PC-9 (cell line): ENCODE measurements around the gene CCR3. TPM values are rescaled to one million over a fixed set of nuclear protein-coding genes. Genes with fewer than 3 reads are reported as not detected.

Experiments used
- Bru-seq: library from RNA; stranded (reverse); fragments of 400-500 nt; gene quantifications from one replicate; lab custom pipeline; 2021; lab: Mats Ljungman, UMichigan
- BruChase-seq, 2 experiments: library from RNA; stranded (reverse); fragments of 400-500 nt; gene quantifications; one replicate each; lab custom pipeline; 2021; lab: Mats Ljungman, UMichigan
- BruUV-seq: library from RNA; stranded (reverse); fragments of 400-500 nt; replicated peaks from 2 replicates; lab custom pipeline; 2021; lab: Mats Ljungman, UMichigan
- CTCF ChIA-PET: fragments of 300-600 bp; sonication (Branson Sonifier 250); formaldehyde crosslinking; loops from one replicate; lab custom pipeline; 2022; ENCODE audit warnings: antibody characterized with exemption; lab: Charles Lee
- POLR2A ChIA-PET: fragments of 300-600 bp; sonication (Branson Sonifier 250); formaldehyde crosslinking; loops from one replicate; lab custom pipeline; 2022; ENCODE audit warnings: antibody characterized with exemption; ENCODE audit not compliant: unreplicated experiment; lab: Charles Lee
- DNase-seq, 2 experiments: peaks; one replicate each; pipeline versions ENCODE4 v3.0.0 to v3.0.0-alpha.2; 2015 to 2022; ENCODE audit warnings: mixed read lengths in 1 of 2
- H2AFZ ChIP-seq: fragments of 200-600 bp; sonication (generic); 2 replicates; pipeline ENCODE4 v1.8.1; 2017; ENCODE audit warnings: antibody characterized with exemption
- H3F3A ChIP-seq: fragments of 200-600 bp; sonication (generic); 2 replicates; pipeline ENCODE4 v1.8.1; 2017; ENCODE audit warnings: antibody characterized with exemption, mild to moderate bottlenecking, low read depth; ENCODE audit not compliant: insufficient read depth
- H3K27ac ChIP-seq: fragments of 200-600 bp; sonication (generic); 2 replicates; pipeline ENCODE4 v1.6.1; 2016; ENCODE audit warnings: mixed run types
- H3K27me3 ChIP-seq: fragments of 200-600 bp; sonication (generic); 2 replicates; pipeline ENCODE4 v1.6.1; 2016; ENCODE audit warnings: low read depth, mixed run types; ENCODE audit not compliant: insufficient read depth
- H3K36me3 ChIP-seq: fragments of 200-600 bp; sonication (generic); 2 replicates; pipeline ENCODE4 v1.6.1; 2016; ENCODE audit warnings: low read depth, mixed run types
- H3K4me1 ChIP-seq: fragments of 200-600 bp; sonication (generic); replicated peaks from 2 replicates; pipeline ENCODE4 v1.6.1; 2016; ENCODE audit warnings: mixed run types; ENCODE audit not compliant: insufficient read depth
- H3K4me2 ChIP-seq: fragments of 200-600 bp; sonication (generic); 2 replicates; pipeline ENCODE4 v1.6.1; 2017; ENCODE audit warnings: mixed run types
- H3K4me3 ChIP-seq: fragments of 200-600 bp; sonication (generic); 2 replicates; pipeline ENCODE4 v1.6.1; 2016; ENCODE audit warnings: mixed run types
- H3K79me2 ChIP-seq: fragments of 200-600 bp; sonication (generic); 2 replicates; pipeline ENCODE4 v1.6.1; 2017; ENCODE audit warnings: low read depth, mixed run types
- H3K9me2 ChIP-seq: fragments of 200-600 bp; sonication (generic); 2 replicates; pipeline ENCODE4 v1.8.1; 2017; ENCODE audit warnings: mild to moderate bottlenecking; ENCODE audit not compliant: insufficient read depth
- H3K9me3 ChIP-seq: fragments of 200-600 bp; sonication (generic); 2 replicates; pipeline ENCODE4 v1.8.1; 2016; ENCODE audit warnings: low read depth; ENCODE audit not compliant: insufficient read depth
- H4K20me1 ChIP-seq: fragments of 200-600 bp; sonication (generic); 2 replicates; pipeline ENCODE4 v1.8.1; 2017; ENCODE audit not compliant: insufficient read depth
- EZH2 ChIP-seq: fragments of 200-600 bp; sonication (generic); IDR thresholded peaks from 2 replicates; pipeline ENCODE4 v1.8.0; 2017; ENCODE audit warnings: antibody characterized with exemption, low read depth
- intact Hi-C: fragments of 100-400 bp; cut with micrococcal nuclease; formaldehyde crosslinking; loops from one replicate; pipeline ENCODE4 v1.10.0; 2022; ENCODE audit not compliant: unreplicated experiment
- long read RNA-seq: library from polyadenylated mRNA; stranded (forward); transcript quantifications from one replicate; pipeline ENCODE4 v2.0.0, GENCODE V29; 2022
- total RNA-seq: library from RNA; stranded (reverse); gene quantifications from 2 replicates; pipeline ENCODE4 v1.2.3, GENCODE V29; 2021
- TF ChIP-seq, protein P1 (sequence below): fragments of 200-600 bp; sonication (generic); conservative IDR thresholded peaks from 2 replicates; pipeline ENCODE4 v1.6.1; 2017; ENCODE audit warnings: mixed run types, antibody characterized with exemption, mild to moderate bottlenecking, moderate library complexity

Gene CCR3
- total RNA-seq, result 1.7 and 3.1 TPM in 2 replicates
- percentile 66 among the genes with signal in this experiment for Bru-seq, nascent RNA
- percentile 72 among the genes with signal in this experiment for BruChase-seq, experiment 1, labeled RNA remaining after a 2-hour chase
- percentile 51 among the genes with signal in this experiment for BruChase-seq, experiment 2, labeled RNA remaining after a 6-hour chase
- long read RNA-seq, partial matches to known transcripts, result 0 of 42 reads
- long read RNA-seq, other reads (novel, unspliced or antisense), result 40 of 42 reads

DNA sequence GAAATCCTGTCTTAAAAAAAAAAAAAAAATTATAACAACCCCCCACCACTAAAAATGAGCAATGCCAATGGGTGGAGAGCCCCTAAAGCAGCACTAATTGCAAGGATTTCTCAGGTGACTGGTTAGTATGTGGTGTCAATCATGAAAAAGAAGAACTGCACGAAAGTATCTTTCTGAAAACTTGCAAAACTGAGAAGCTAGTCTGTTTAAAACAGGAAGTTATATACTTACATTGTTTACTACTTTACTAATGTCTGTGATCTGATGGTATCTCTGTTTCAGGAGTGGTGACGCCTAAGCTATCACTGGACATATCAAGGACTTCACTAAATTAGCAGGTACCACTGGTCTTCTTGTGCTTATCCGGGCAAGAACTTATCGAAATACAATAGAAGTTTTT, at the start of gene CCR3:
CCR3 (plus strand) TSS at position 341 of the 400 bp plus-strand sequence. CDS start 22,699 bp downstream, outside the sequence.
- Histone ChIP-seq H3K27ac (peak within 1 kb of the TSS; percentile 31; the same call in 1 of the 2 replicates), H3K79me2 (no peaks in the 10 kb centered on the region), H3K4me3 (no peak within 1 kb of the TSS), H2AFZ (no peak within 1 kb of the TSS), H3K9me2 (no peaks in the 10 kb centered on the region), H3K27me3 (no peaks in the 10 kb centered on the region), H4K20me1 (no peaks in the 10 kb centered on the region), H3K9me3 (no peaks in the 10 kb centered on the region), H3K36me3 (no peaks in the 10 kb centered on the region), H3F3A (peaks cover 9% of the 10 kb centered on the region; the same call in 1 of the 2 replicates), H3K4me2 (no peak within 1 kb of the TSS), H3K4me1 (peaks cover 22% of the 10 kb centered on the region)
- ChIA-PET POLR2A (no interaction called here), CTCF (interaction anchor here (0.7 kb wide), 1 partner anchor 8 kb away, joined by 3 read pairs; no protein-coding TSS in a partner anchor)
- BruUV-seq, result no TSS peak
- DNase-seq, result no peak
- TF ChIP-seq EZH2, result no peak
- TF ChIP-seq, protein P1, sequence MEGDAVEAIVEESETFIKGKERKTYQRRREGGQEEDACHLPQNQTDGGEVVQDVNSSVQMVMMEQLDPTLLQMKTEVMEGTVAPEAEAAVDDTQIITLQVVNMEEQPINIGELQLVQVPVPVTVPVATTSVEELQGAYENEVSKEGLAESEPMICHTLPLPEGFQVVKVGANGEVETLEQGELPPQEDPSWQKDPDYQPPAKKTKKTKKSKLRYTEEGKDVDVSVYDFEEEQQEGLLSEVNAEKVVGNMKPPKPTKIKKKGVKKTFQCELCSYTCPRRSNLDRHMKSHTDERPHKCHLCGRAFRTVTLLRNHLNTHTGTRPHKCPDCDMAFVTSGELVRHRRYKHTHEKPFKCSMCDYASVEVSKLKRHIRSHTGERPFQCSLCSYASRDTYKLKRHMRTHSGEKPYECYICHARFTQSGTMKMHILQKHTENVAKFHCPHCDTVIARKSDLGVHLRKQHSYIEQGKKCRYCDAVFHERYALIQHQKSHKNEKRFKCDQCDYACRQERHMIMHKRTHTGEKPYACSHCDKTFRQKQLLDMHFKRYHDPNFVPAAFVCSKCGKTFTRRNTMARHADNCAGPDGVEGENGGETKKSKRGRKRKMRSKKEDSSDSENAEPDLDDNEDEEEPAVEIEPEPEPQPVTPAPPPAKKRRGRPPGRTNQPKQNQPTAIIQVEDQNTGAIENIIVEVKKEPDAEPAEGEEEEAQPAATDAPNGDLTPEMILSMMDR, result no peak
- intact Hi-C loops, result no loop called here

DNA sequence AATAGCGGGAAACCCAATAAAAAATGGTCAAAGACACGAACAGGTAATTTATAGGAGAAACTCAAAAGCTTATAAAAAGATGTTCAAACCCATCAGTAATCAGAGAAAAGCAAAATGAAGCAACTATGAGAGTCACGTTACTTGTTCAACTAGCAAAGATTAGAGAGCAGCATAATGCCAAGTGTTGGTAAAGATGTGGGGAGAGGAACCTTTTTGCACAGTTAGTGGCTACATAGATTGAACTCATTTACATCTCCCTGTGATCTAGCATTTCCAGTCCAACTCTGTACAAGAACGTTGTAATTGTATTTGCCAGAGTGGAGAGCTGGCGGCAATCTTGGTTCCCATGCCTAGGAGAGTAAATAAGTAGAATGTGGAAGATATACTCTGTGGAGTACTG, 49.3 kb upstream of the CCR3 start:
- intact Hi-C loops, result no loop called here
- Histone ChIP-seq H3K27me3 (no peaks in the 10 kb centered on the region), H3K27ac (no peak overlapping the region), H4K20me1 (no peaks in the 10 kb centered on the region), H3F3A (0 out of 2 replicates have a peak, but pooled peaks cover 5% of the 10 kb centered on the region), H3K4me2 (no peak overlapping the region), H3K4me3 (no peak overlapping the region), H3K36me3 (no peaks in the 10 kb centered on the region; the same call in 1 of the 2 replicates), H3K79me2 (no peaks in the 10 kb centered on the region), H2AFZ (no peak overlapping the region), H3K9me2 (no peaks in the 10 kb centered on the region), H3K9me3 (peaks cover 10% of the 10 kb centered on the region), H3K4me1 (no peaks in the 10 kb centered on the region)
- POLR2A ChIA-PET, result no interaction called here
- no peak for TF ChIP-seq EZH2
- TF ChIP-seq, protein P1, result no peak
- CTCF ChIA-PET, result interaction anchor here (1.7 kb wide), 1 partner anchor 15 kb away, joined by 4 read pairs; the partner anchor contains the start of gene CCR1
- DNase-seq, result no peak
- no TSS peak for BruUV-seq

DNA sequence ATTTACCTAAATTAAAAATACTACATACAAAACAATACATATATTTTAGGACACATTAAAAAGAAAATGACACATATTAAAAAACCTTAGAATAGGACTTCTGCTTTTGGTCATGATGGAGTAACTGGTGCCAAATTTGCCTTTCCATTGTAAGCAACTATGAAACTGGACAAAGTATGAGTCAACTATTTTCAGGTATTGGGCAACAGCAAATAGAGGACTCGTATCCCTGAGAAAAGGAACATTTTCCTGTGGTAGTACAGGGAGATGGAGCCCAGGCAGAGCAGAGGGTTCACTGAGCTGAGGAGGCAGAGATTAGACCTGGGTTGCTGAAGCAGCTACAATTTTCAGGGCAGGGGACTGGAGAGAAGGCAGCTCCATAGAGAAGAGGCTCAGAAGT, 48.8 kb upstream of the CCR3 start:
- H2AFZ ChIP-seq, result no peak overlapping the region
- no peak for DNase-seq

More for the DNA sequence above, 48.8 kb upstream of the CCR3 start:
- BruUV-seq, result no TSS peak
- Histone ChIP-seq H4K20me1 (no peaks in the 10 kb centered on the region), H3K27ac (no peak overlapping the region), H3F3A (0 out of 2 replicates have a peak, but pooled peaks cover 5% of the 10 kb centered on the region), H3K9me2 (no peaks in the 10 kb centered on the region), H3K79me2 (no peaks in the 10 kb centered on the region), H3K27me3 (no peaks in the 10 kb centered on the region), H3K36me3 (no peaks in the 10 kb centered on the region; the same call in 1 of the 2 replicates), H3K4me3 (no peak overlapping the region), H3K4me2 (no peak overlapping the region), H3K4me1 (no peaks in the 10 kb centered on the region), H3K9me3 (peaks cover 10% of the 10 kb centered on the region)
- ChIA-PET CTCF (interaction anchor here (1.7 kb wide), 1 partner anchor 14 kb away, joined by 4 read pairs; the partner anchor contains the start of gene CCR1), POLR2A (no interaction called here)
- no peak for TF ChIP-seq EZH2
- intact Hi-C loops, result no loop called here
